Inflammatory macrophage (primary cell): ENCODE results near the gene EYA2.

Source experiments
- DNase-seq, 2 donors: peaks; one replicate each; pipeline ENCODE4 v3.0.0-alpha.2; 2020 to 2022

EYA2 gene

DNA sequence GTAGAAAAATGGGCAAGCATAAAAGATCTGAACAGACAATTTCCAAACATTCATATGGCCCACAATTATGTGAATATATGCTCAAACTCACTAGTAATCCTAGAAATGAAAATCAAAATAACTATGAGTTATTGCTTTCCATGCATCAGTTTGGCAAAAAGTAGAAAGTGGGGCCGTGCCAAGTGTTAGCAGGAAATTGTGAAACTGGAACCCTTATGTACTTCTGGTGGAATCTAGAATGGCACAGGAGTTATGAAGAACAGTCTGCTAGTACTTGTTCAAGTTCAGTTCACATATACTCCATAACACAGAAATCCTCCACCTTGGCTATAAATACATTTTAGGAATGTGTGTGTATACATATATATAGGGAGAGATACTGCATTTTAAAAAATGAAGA, 89.8 kb downstream of the EYA2 start:
- no peak for DNase-seq

DNA sequence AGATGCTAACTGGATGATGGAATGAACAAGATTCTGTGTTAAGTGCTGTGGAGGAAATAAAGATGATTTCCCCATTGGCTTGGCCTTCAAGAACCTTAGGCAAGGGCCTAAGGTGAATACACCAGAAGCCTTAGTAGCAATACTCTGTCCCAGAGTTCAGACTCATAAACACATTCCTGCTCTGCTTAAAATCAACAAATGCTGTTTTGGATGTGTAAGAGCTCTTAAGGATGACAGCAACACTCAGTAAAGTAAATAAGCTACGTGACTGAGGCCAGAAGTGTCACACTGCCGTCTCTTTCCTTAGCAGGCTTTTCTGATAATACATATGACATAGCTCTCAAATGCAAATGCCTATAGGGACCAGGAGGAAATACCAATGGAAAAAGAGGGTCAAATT, 90.6 kb downstream of the EYA2 start:
- DNase-seq, result no peak

DNA sequence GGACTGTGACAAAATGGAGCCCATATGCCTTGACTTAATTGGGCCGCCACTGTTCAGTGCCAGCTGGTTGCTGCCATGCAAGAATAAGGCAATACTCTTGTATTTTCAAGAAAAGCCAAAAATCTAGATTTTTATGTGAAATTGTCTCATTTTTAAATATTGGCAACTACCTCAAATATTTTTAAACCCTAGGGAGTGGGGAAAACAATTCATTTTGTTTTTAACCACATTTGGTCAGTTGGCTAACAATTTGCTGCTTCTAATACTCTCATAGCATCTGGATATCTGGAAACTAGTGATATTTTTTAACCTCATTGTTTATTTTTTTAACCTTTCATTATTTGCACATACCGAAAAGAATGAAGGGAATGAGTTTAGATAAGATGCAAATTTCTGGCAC, 91.0 kb downstream of the EYA2 start:
- no peak for DNase-seq

DNA sequence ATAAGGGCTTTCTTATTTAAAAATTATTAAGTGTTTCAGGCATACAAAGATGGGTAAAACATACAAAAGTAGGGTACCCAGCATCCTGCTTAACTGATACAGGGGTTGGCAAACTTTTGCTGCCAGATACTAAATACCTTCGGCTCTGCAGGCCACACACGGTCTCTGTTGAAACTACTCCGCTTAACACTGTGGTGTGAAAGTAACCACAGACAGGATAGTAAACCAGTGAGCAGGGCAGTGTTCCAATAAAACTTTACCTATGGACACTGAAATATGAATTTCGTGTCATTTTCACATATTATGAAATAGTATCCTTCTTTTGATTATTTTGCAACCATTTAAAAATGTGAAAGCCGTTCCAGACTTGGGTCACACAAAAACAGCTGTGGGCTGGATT, 92.4 kb downstream of the EYA2 start:
- DNase-seq, result no peak

DNA sequence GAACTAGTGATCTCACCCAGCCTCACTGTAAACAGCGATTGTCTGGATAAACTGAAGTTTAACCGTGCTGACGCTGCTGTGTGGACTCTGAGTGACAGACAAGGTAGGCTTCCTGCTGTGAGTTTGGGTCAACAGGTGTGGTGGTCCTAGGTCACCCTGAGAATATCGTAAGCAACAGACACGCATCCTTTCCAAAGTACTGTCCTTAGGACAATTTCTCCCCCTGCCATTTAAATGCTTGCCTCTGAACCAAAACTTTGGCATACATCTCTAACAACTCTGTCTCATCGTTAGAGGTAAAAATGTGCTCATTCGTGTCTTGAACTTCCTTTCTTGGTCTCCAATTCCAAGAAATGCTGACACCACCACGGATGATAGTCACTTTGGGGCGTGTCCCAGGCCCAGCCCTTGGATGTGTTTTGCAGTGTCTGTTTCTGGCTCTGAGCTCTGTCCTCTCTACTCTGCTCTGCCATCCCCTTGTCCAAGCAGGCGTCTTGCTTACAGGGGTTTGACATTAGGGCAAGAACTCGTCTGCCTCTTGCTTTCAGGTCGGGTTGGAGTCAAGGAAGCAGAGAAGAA, 95.5 kb downstream of the EYA2 start:
- DNase-seq, result peak; percentile 4 to 48

DNA sequence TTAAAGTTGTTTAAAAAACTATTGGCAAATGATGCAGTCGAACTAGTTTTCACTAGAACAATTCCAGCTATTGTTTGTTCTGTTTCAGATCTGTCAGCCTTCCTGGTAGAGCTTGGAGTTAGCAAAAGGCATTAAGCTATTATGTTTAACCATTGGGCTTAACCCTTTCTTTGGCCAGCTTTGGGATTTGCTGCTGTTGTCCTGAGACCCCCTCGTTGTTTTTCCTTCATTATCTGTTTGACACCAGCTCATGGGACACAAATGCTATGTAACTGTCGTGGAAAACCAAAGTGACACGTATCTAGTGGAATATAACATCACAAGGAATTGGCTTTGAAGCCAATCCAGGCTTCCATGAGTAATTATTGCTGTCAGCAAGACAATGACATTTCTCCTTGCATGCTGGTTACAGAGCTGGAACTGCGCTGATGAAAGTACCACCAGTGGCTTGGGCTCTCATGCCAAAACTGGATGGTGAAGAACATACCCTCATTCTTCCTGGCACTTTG, 96.0 kb downstream of the EYA2 start:
- DNase-seq, result no peak

DNA sequence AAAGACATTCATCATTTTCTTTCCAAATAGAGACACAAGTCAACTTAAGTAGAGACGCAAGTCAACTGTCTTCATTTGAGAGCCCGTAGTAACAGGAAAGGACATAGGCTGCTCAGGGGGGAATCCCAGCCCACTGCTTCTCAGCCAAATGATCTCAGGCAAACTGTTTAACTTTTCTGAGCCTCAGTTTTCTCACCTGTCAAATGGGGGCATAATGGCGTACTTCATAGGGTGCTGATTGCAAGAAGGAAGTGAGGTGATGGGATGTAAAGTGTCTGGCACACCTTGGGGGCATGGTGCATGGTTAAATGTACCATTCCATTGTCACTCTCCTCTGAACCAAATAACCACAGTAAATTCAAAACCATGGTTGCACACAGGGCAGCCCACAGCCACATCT, 96.5 kb downstream of the EYA2 start:
- DNase-seq, result no peak

DNA sequence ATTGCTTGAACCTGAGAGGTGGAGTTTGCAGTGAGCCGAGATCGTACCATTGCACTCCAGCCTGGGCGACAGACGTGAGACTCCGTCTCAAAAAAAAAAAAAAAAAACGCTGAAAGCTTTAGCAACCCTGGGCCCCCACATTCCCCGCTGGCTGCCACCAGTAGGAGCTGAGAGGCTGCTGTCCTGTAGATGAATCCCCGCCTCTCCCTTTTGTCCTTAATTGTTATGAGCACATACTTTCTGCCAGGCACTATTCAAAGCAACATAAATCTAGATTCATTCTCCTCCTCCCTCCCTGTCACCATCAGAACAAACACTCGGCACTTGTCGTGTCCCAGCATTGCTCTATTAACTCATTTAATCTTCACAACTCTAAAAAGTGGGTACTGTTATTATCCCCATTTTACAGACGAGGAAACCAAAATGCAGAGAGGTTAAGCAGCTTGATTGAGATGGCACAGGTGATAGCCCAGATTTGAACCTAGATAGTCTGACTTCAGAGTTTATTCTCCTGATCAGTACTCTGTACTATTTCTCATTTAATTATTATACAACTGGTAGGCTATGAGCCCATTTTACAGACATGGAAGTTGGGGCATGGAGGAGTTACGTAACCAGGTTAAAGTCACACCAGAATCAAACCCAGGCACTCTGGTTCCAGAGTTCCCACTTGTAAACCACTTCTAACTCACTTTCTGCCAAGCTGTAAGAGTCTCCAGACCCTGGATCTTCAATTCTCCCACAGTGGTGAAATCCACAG, 97.4 kb downstream of the EYA2 start:
- DNase-seq, result no peak

DNA sequence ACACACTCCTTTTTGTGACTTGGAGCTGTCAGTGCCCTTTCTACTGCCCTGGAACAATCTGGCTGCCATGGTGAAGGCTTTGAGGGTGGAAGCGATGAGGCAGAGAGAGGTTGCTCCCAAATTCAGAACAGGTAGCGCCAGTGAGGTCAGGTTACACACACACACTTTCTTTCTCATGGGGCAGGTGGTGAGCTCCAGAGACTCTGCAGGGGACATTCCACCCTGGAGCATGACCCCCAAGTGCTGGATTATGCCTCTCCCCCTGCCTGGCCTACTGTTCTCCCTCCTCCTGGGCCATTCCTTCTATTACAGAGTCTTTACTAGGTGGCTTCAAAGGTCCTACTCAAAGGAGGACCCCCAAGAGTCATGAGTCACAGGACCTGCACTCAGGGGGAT, 98.0 kb downstream of the EYA2 start:
- no peak for DNase-seq

DNA sequence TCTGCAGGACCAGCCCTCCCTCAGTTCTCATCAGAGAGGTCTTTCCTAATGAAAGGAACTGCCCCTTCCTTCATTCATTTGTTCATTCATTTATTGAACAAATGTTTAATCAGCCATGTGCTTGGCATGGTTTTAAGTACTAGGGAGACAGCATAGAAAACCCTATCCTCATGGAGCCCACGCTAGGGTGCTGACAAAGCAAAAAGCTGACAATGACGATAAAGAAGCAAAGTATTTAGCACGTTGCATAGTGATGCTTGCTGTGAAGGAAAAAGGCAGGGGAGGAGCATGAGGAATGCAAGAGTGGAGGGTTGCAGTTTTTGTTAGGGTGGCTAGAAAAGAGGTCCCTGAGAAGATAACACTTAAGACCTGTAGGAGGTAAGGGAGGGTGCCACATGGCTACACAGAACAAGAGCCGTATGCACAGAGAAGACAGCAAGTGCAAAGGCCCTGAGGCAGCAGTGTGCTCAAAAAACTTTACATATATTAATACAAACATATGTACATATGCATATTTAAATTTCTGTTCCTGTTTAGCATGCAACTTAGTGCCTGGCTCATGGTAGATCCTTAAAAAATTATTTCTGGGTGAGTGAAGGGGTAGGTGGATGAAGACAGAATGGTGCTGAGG, 98.9 kb downstream of the EYA2 start:
- no peak for DNase-seq

DNA sequence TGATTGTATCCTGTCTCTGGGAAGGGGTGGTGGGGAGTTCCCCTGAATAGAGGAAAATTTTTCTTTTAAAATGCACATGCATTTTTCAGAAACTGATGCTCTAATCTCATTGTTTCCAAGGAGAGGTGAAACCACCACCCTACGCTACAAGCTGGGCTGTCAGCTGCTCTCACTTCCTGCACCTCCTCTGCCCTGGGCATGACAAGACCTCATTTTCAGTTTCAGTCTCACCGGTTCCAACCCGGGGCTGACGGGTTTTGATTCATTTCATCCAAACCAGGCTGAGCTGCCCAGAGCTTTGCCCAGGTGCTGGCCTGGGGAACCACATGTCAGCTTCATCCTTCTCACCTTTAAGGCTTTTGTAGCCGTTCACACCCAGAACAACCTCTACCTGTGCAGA, 99.7 kb downstream of the EYA2 start:
- peak; percentile 6 to 24 for DNase-seq

DNA sequence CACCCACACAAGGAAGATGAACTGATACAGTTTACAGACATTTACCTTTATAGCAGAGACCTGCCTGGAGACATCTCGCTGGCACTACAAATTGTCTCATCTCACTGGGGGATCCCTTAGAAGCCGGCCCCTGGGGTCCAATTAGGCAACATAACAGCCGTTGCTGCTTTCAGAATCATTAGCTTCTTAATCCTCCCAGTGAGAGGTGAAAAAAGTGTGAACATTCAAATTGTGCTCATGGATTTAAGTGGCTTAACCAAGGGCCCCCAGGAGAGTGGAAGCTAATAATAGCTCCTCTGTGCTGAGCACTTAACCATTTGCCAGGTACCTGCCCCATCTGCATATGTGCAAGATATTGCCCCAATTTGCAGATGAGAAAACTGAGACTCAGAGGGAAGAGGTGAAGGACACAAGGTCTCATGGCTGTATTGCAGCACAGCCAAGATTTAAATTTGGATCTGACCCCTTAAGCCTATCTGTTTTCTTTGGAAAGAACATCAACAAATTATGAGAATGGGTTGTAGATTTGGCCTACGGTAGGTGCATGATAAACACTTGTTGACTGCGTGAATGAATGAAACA, 101.0 kb downstream of the EYA2 start:
- no peak for DNase-seq

DNA sequence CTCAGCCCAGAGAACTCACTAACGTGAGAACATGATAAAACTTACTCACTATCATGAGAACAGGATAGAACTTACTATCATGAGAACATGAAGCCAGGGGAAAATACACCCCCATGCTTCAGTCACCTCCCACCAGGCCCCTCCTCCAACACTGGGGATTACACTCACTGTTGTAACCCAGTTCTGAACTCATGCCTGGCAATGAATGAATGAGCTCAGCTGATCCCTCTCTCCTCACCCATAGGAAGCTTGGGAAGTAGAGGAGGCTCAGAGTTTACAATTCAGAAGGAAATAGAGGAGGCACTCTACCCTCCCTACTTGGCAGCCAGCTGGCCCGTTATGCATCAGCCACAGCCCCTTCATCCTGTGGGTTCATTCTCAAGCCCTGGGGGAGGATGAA, 102.5 kb downstream of the EYA2 start:
- DNase-seq, result no peak

DNA sequence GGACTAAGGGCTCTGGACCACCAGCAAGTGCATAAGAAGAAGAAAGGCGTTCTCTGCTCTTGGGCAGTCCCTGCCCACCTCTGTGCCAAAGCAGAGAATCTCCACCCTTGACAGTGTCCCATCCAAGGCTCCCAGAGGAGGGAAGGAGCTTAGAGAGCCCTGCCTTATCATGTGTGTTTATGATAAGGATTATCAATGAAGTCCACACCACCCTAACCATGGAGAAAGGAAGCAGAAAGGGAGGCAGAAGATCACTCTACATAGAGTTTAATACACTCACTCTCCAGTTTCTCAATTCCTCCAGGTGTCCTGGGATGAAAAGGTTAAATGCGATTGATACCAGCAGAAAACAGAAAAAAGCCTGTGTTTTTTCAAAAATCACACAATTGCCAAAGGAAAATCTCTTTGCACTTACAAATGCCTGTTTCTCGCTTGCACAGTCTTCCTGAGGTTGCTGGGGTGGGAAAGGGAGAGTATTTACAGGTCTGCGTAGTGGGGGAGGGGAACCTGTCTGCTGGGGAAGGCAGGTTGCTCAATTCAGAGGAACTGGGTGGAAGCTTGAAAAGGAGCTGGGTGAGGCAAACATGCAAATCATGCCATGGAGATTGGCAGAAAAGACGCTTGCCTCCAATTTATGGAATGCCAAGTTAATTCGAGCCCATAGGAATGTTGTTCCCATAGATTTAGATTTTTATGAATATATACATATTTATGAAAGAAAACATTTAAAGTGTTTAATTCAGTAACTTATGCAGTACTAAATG, 104.0 kb downstream of the EYA2 start:
- DNase-seq, result peak in 1 of 2 donors; percentile 8

DNA sequence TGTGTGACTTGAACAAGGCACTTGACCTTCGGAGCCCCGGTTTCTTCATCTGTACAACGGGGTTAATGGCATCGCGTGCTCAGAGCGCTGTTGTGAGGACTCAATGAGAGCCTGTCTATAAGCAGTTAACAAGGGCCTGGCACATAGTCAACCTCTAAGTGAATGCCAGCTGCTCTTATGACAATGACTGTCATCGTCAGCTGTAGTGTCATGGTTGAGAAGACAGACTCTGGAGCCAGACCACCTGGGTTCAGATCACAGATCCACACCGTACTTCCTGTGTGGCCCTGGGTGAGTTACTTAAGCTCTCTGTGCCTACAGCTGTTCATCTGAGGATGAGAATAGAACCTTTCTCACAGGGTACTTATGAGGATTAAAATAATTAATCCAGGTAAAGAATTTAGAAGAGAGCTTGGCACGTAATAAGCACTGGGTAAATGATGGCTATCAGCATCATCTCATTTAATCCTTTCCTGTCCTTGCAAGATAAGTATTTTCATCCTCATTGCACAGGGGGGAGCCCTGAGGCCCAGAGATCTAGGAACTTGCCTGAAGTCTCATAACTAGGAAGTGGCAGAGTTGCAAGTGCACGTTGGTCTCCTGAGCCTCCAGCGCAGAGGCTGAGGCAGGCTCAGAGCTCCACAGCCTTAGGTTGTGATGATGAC, 105.3 kb downstream of the EYA2 start:
- peak; percentile 24 to 32 for DNase-seq

DNA sequence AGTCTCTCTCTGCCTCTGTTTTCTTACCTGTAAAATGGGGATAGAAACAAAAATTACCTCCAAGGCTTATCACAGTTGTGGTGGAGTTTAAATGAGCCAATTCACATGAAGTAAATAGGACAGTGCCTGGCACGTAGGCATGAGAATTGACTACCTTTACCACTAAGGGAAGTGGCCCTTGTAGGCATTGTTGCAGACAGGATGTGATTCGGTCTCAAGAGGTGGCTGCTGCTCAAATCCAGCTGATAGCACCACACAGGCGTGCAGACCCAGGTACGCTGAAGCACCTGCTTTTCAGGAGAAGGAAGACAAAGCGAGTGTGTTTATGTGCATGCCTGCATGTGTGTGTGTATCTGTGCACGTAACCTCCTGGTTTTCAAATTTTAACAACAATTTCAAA, 108.6 kb downstream of the EYA2 start:
- no peak for DNase-seq

DNA sequence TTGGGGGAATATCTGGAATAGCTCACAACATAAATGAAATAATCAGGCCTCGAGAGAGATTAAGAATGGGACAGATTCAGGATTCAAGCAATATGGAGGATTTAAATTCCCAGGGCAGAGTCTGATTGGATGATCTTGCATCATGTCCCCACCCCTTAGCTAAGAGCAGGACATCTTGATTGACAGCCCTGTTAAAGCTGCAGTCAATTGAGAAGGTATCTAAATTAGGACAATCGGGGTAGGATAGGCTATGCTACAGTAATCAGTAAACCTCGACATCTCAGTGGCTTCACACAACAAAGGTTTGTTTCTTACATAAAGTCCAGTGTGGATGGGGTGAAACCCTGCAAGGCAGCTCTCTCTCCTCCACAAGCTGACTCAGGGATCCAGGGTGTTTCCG, 109.5 kb downstream of the EYA2 start:
- DNase-seq, result no peak

DNA sequence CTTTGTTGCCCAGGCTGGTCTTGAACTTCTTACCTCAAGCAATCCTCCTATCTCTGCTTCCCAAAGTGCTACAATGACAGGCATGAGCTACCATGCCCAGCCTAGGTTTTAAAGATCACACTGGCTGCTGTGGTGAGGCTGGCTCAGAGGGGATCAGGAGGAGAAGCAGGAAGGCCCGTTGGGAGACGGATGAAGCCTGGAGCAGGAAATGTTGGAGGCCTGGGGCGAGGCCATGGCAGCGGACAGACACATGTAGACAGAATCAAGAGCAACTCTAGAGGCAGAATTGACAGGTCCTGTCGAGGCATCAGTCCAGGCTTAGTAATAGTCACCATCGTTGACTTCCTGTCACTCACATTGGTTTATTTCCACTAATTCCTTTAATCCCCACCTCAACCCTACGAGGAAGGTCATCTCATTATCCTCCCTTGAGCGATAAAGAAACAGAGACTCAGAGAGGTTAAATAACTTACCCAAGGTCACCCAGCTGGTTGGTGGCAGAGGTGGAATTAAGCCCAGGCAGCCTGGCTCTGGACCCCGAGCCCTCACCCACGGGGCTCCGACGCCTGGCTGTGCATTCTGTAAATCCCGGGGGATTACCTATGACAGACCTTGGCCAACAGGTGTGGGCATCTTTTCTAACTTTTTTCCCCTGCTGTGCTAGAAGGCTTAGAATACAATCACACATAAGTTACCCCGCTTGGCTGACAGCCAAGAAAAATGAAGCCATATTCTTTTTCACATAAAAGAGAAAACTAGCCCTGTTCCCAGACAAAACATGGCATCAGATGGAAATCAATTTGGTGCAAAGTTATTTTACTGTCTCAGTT, 113.4 kb downstream of the EYA2 start:
- no peak for DNase-seq

DNA sequence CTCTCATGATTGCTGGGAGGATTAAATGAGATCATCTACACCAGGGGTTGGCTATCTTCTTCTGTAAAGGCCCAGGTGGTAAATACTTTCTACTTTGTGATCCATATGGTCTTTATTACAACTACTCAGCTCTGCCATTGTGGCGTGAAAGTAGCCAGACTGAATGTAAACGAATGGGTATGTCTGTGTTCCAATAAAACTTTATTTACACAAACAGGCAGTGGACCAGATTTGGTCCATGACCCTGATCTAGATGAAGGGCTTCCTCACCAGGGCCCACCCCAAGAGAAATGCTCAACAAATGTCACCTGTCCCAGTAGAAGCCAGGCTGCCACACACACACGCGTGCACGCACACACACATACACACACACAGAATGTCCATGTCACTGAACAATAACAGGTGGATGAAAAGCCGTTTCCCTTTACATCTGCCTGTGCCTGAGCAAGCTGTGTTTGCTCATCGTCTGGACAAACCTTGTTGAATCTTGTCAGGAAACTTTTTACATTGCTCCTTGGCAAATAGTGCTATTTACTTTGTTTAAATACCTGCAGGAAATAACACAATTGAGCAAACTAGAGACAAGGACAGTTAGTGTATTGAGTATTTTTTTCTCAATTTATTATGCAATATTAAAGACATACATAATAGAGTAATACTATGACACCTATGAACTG, 114.3 kb downstream of the EYA2 start:
- no peak for DNase-seq

DNA sequence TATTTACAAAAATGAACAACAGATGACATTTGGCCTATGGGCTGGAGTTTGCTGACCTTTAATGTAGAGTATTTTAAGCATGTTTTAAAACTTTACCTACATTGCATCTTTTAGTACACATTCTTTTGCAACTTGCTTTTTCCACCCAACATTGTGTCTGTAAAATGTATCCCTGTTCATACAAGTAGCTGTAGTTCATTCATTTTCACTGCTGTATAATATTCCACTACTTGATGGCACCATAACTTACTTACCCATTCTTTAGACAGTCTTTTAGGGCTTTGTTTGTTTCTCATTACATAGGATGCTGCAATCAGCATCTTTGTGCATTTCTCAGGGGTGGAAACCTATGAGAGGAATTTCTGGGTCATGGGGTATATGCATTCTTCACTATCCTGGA, 115.1 kb downstream of the EYA2 start:
- DNase-seq, result no peak

DNA sequence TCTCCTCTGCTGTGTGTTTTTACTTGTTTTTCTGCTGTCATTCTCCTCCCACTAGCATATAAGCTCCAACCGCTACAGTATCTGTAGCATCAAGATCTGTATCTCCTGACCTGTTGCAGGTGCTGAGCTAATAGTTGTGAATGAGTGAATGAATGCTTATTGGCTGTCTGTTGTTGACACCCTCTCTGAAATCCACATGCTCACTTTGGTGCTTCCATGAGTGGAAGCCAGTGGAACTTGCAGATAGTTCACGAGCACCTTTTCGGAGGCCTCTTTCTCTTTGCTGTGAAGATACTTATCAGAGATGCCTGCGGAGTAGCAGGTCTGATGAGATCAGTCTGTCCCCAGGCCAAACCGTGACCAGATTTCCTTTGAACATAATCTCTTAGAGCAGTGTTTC, 117.3 kb downstream of the EYA2 start:
- DNase-seq, result no peak
